Middle frontal gyrus (tissue), 1 donor: ENCODE measurements around the gene MSTN.
"Not testable (repeated sequence)": the region's sequence is repeated elsewhere in the genome, so short reads cannot be mapped to it uniquely, and the experiment has no call there.

Source experiments
- DNase-seq: peaks from one replicate; pipeline ENCODE4 v3.0.0-alpha.2; 2015; ENCODE audit warnings: low spot score; ENCODE audit errors: extremely low spot score

The MSTN gene

GRCh38 chr2:190065839-190066238 is 3.3 kb upstream of the MSTN start:
- DNase-seq, result no peak

DNA sequence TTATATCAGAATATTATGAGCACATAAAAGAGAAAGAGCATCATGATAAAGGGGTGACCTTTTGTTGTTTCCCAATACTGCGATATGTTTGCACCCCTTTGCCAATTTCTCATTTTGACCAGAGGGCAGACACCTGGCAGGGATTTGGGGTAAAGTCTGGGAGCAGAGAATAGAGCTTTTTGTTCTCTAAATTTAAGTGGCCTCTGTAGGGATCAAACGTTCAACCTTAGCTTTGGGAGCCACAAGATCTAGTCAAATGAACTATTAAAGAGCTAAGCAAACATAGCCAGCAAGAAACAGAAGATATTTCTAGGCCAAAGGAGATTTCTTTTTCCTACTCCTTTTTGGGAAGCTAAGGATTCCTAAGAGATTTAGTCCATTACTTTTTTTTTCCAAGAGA is 1.1 kb upstream of the MSTN start:
- no peak for DNase-seq

GRCh38 chr2:190062053-190062452 is 476 bp downstream of the MSTN start:
- DNase-seq, result no peak

- DNase-seq, result no peak
These were observed 1.9 kb downstream of the MSTN start for GRCh38 chr2:190060626-190061025.

GRCh38 chr2:190060019-190060418 is 2.5 kb downstream of the MSTN start:
- DNase-seq, result no peak

DNA sequence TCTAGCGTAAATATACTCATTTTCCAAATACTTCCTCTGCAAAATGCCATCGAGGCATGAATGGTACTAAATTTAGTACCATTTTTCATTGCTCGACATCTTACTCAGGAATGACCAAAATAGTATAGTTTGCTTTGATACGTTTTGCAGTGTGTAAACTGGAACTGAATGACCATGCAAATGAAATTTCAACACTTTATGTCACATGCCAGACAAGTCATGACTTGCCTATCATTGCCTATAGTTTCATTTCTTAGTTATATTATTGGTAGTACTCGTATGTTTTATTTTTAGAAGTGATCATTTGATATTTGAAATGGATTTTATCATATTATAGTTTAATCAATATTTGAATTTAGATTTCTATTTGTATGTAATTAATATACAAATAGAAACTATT is 9.1 kb downstream of the MSTN start:
- no peak for DNase-seq

DNA sequence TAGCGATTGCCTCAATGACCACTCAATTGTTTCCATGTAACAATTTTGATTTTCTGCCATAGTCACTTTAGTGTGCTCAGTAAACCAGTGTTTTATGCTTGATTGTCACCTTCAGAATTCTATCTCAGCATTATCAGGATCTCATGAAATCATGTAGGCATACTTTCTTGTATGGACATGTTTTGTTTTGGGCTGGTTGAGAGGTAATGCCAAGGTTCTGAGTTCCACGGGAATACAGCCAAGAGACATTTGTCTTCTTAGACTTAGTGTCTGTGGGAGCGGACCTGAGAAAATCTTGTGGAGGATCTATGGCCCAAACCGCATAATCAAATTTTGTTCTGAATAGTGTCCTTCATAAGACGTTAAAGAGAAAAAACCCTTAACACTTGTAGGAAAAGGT is 10.2 kb downstream of the MSTN start:
- DNase-seq, result no peak

- DNase-seq, result no peak
These were observed 11.3 kb downstream of the MSTN start for GRCh38 chr2:190051223-190051622.

DNA sequence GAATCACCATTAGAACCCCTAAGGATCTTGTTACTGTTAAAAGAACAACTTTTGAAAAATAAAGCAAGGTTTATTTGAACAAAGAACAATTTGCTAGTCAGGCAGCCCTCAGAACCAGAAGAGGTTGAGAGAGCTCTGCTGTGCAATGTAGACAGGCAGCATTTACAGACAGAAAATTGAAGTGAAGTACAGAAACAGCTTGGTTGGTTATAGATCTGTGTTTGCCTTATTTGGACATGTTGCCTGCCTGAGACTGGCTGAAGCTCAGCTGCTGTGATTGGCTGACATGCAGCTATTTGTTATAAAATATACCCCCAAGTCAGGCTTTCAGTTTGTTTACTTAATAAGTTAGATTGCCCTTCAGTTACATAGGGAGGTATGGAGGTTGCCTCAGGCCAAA is 12.5 kb downstream of the MSTN start:
- DNase-seq, result no peak

- no peak for DNase-seq
These were observed 17.7 kb downstream of the MSTN start for GRCh38 chr2:190044866-190045265.

- DNase-seq, result no peak
These were observed 19.1 kb downstream of the MSTN start for GRCh38 chr2:190043441-190043840.

DNA sequence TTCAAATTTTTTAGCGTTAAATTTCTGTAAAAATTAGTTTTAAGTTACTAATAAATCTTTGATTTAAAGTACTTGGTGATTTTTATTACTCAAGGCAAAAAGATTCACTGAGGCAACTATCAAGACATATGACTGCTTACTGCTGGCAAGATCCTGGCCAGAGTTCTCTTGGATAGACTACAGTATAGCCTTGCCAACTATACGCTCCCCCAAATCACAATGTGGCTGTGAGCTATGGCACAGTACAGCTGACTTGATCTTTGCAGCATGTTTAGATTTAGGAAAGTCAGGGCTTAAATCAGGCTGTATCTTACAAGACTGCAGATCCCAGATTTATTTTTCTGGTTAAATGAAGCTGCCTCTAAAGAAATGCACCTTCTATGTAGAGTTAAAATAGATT is 26.5 kb downstream of the MSTN start:
- no peak for DNase-seq

DNA sequence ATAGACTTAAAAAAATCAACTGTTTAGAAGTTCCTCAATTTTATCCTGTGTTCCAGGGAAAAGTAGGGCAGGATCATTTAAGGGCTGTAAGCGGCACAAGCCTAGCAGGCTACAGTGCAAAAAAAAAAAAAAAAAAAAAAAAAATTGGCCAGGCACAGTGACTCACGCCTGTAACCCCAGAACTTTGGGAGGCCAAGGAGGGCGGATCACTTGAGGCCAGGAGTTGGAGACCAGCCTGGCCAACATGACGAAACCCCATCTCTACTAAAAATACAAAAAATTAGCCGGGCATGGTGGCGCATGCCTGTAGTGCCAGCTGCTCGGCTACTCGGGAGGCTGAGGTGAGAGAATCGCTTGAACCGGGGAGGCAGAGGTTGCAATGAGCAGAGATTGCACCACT is 28.1 kb downstream of the MSTN start:
- not testable (repeated sequence) for DNase-seq

GRCh38 chr2:190031969-190032618 is 30.4 kb downstream of the MSTN start:
- DNase-seq, result no peak

DNA sequence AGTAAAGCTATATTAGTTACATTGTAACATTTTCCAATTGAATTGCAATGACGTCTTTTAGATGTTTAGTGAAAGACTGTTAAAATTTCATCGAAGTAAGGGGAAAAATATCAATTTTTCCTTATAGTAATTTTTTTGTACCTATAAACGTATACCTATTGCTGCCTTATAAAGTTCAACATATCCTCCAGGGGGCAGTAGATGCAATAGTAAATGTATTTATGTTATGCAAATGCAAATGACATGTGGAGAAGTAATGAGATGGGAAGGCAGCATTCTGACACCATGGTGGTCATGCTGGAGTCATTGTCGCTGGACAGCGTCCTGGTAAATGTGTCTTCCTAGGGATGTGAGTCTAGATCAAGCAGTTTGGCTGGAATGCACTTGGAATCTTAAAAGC is 38.7 kb downstream of the MSTN start:
- DNase-seq, result no peak

GRCh38 chr2:190020720-190021119 is 41.8 kb downstream of the MSTN start:
- no peak for DNase-seq

- no peak for DNase-seq
These were observed 44.7 kb downstream of the MSTN start for GRCh38 chr2:190017837-190018236.

GRCh38 chr2:190015969-190016368 is 46.6 kb downstream of the MSTN start:
- not testable (repeated sequence) for DNase-seq
